ENCODE data around the gene ATF5. TPM values are rescaled to one million over a fixed set of nuclear protein-coding genes. Genes with fewer than 3 reads are reported as not detected.

The ATF5 gene
- total and polyA plus RNA-seq, 10 of the 15 experiments (the other 5 are each of a cell fraction or from before 2014, with no cell fraction given): 9.1 to 133 (median 24.0) TPM

GRCh38 chr19:49889687-49890348, 39.2 kb upstream of the ATF5 start:
- Histone ChIP-seq H3K9ac (ENCODE audit: control insufficient read depth, insufficient read depth, low read length) (no peak overlapping the region), H3K27me3 (replicated peaks in 1 of 2; ENCODE audit: control insufficient read depth in 2 of 2, insufficient read depth in 2 of 2, low read length in 1 of 2) (no peaks in the 10 kb centered on the region), H3K4me3 (peak overlapping the region; percentile 53; the same call in 1 of the 2 replicates), H3K79me2 (ENCODE audit: control insufficient read depth, insufficient read depth, low read length) (peaks cover 28% of the 10 kb centered on the region), H3K4me1 (ENCODE audit: control insufficient read depth, insufficient read depth, low read length) (peaks cover 25% of the 10 kb centered on the region), H3K4me2 (ENCODE audit: control insufficient read depth, insufficient read depth) (peak overlapping the region; percentile 84), H2AFZ (ENCODE audit: control insufficient read depth, low read depth, low read length) (peak overlapping the region; percentile 63), H4K20me1 (ENCODE audit: control insufficient read depth, insufficient read depth) (no peaks in the 10 kb centered on the region), H3K9me3 (replicated peaks; ENCODE audit: control insufficient read depth, insufficient read depth, low read length) (no peaks in the 10 kb centered on the region; the same call in 2 of the 3 replicates), H3K27ac (ENCODE audit: control insufficient read depth, insufficient read depth) (peak overlapping the region; percentile 18; the same call in 1 of the 2 replicates), H3K36me3 (ENCODE audit: control insufficient read depth in 2 of 2, insufficient read depth in 2 of 2, low read length in 1 of 2) (peaks cover 0 to 9% of the 10 kb centered on the region in 2 experiments; a peak in 3 of 4 replicates)
- FAIRE-seq (peak; percentile 27), ATAC-seq (peak; percentile 31), DNase-seq (ENCODE audit: low read depth, low spot score) (no peak)
- POLR2A ChIA-PET: interaction anchor here (0.6 to 3.6 kb wide), 10 partner anchors 8 to 529 kb away, joined by 3 to 33 read pairs (median 4); partner anchors contain the start of genes AKT1S1, ATF5, NUP62 and SPIB
- intact Hi-C loops (cut with micrococcal nuclease; ENCODE audit: unreplicated experiment): loop anchor here (1.0 kb wide), 1 partner anchor 13 kb away; the partner anchor contains the start of genes AKT1S1 and TBC1D17
- SMC1A ChIA-PET (ENCODE audit: uncharacterized antibody, unreplicated experiment): interaction anchor here (0.8 to 3.1 kb wide), 3 partner anchors 12 to 39 kb away, joined by 4 to 15 read pairs (median 5); partner anchors contain the start of genes ATF5 and NUP62
- RAD21 ChIA-PET (ENCODE audit: unreplicated experiment): interaction anchor here (0.7 to 2.5 kb wide), 7 partner anchors 17 to 123 kb away, joined by 3 to 14 read pairs (median 5); partner anchors contain the start of genes AP2A1, ATF5, NUP62 and PTOV1
- WGBS (ENCODE audit: insufficient coverage, insufficient replicate concordance, low lambda C conversion rate, missing lambda C conversion rate): 40% methylated on average over 71 of the region's 71 CpGs
- in situ Hi-C loops (cut with MboI): loop anchor here (25.0 kb wide), 1 partner anchor 1253 kb away; the partner anchor contains the start of genes CA11 and DBP
- CTCF ChIA-PET: interaction anchor here (0.8 to 1.1 kb wide), 7 partner anchors 13 to 81 kb away, joined by 3 to 7 read pairs (median 4); partner anchors contain the start of genes AKT1S1, ATF5, NUP62 and TBC1D17
- BruUV-seq (replicated peaks): no TSS peak
- TF ChIP-seq, protein P1, sequence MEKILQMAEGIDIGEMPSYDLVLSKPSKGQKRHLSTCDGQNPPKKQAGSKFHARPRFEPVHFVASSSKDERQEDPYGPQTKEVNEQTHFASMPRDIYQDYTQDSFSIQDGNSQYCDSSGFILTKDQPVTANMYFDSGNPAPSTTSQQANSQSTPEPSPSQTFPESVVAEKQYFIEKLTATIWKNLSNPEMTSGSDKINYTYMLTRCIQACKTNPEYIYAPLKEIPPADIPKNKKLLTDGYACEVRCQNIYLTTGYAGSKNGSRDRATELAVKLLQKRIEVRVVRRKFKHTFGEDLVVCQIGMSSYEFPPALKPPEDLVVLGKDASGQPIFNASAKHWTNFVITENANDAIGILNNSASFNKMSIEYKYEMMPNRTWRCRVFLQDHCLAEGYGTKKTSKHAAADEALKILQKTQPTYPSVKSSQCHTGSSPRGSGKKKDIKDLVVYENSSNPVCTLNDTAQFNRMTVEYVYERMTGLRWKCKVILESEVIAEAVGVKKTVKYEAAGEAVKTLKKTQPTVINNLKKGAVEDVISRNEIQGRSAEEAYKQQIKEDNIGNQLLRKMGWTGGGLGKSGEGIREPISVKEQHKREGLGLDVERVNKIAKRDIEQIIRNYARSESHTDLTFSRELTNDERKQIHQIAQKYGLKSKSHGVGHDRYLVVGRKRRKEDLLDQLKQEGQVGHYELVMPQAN (conservative IDR thresholded peaks at IDR 0.05): peak; percentile 74
- TF ChIP-seq MXI1 (IDR thresholded peaks at IDR 0.05; ENCODE audit: low read depth, low read length): peak; percentile 85
- TF ChIP-seq, protein P2, sequence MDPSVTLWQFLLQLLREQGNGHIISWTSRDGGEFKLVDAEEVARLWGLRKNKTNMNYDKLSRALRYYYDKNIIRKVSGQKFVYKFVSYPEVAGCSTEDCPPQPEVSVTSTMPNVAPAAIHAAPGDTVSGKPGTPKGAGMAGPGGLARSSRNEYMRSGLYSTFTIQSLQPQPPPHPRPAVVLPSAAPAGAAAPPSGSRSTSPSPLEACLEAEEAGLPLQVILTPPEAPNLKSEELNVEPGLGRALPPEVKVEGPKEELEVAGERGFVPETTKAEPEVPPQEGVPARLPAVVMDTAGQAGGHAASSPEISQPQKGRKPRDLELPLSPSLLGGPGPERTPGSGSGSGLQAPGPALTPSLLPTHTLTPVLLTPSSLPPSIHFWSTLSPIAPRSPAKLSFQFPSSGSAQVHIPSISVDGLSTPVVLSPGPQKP (IDR thresholded peaks at IDR 0.05; ENCODE audit: low read depth, low read length): no peak
- peak; percentile 98 for TF ChIP-seq ZNF687 (IDR thresholded peaks at IDR 0.05)
- TF ChIP-seq KLF5 (IDR thresholded peaks at IDR 0.05; ENCODE audit: partially characterized antibody): peak; percentile 49
- peak; percentile 89 for TF ChIP-seq ZBTB33 (IDR thresholded peaks at IDR 0.05)
- no peak for TF ChIP-seq SREBF2 (IDR thresholded peaks at IDR 0.05; ENCODE audit: low read length)
- TF ChIP-seq NRF1 (conservative IDR thresholded peaks at IDR 0.05; ENCODE audit: low read depth, low read length): no peak
- 0 out of 2 replicates have a peak, but pooled peaks have one; percentile 51 for TF ChIP-seq SIN3A (IDR thresholded peaks at IDR 0.05; ENCODE audit: low read depth, low read length)
- TF ChIP-seq, protein P3, sequence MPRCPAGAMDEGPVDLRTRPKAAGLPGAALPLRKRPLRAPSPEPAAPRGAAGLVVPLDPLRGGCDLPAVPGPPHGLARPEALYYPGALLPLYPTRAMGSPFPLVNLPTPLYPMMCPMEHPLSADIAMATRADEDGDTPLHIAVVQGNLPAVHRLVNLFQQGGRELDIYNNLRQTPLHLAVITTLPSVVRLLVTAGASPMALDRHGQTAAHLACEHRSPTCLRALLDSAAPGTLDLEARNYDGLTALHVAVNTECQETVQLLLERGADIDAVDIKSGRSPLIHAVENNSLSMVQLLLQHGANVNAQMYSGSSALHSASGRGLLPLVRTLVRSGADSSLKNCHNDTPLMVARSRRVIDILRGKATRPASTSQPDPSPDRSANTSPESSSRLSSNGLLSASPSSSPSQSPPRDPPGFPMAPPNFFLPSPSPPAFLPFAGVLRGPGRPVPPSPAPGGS (IDR thresholded peaks at IDR 0.05; ENCODE audit: borderline replicate concordance, insufficient read depth, low read depth, low read length, poor library complexity, severe bottlenecking): no peak
